Ishikawa (cell line): ENCODE results near the gene CACNG7.

Experiments used
- CEBPB ChIP-seq: IDR thresholded peaks from 2 replicates; pipeline ENCODE4 v1.6.1; 2012
- CREB1 ChIP-seq: IDR thresholded peaks from 2 replicates; pipeline ENCODE4 v1.6.1; 2012; ENCODE audit warnings: low read depth
- EGR1 ChIP-seq: IDR thresholded peaks from 2 replicates; pipeline ENCODE4 v1.6.1; 2012
- EP300 ChIP-seq: IDR thresholded peaks from 2 replicates; pipeline ENCODE4 v1.6.1; 2012; ENCODE audit warnings: borderline replicate concordance
- FOXM1 ChIP-seq: IDR thresholded peaks from 2 replicates; pipeline ENCODE4 v1.6.1; 2012; ENCODE audit warnings: low read depth, borderline replicate concordance
- NFIC ChIP-seq: IDR thresholded peaks from 2 replicates; pipeline ENCODE4 v1.6.1; 2012
- RAD21 ChIP-seq: IDR thresholded peaks from 2 replicates; pipeline ENCODE4 v1.6.1; 2012; ENCODE audit warnings: low read depth
- TAF1 ChIP-seq: IDR thresholded peaks from 2 replicates; pipeline ENCODE4 v1.6.1; 2012; ENCODE audit warnings: low read depth, mild to moderate bottlenecking
- TCF12 ChIP-seq: IDR thresholded peaks from 2 replicates; pipeline ENCODE4 v1.6.1; 2012; ENCODE audit warnings: low read depth
- TEAD4 ChIP-seq: IDR thresholded peaks from 2 replicates; pipeline ENCODE4 v1.6.1; 2012
- YY1 ChIP-seq: IDR thresholded peaks from 2 replicates; pipeline ENCODE4 v1.6.1; 2012; ENCODE audit warnings: low read depth
- ZBTB7A ChIP-seq: IDR thresholded peaks from 2 replicates; pipeline ENCODE4 v1.6.1; 2012; ENCODE audit warnings: low read depth
- TF ChIP-seq, protein P1 (sequence below): IDR thresholded peaks from 2 replicates; pipeline ENCODE4 v1.6.1; 2012
- TF ChIP-seq, protein P2 (sequence below): IDR thresholded peaks from 2 replicates; pipeline ENCODE4 v1.6.1; 2012; ENCODE audit warnings: low read depth, mild to moderate bottlenecking
- TF ChIP-seq, protein P3 (sequence below): IDR thresholded peaks from 2 replicates; pipeline ENCODE4 v1.6.1; 2012

Gene CACNG7

DNA sequence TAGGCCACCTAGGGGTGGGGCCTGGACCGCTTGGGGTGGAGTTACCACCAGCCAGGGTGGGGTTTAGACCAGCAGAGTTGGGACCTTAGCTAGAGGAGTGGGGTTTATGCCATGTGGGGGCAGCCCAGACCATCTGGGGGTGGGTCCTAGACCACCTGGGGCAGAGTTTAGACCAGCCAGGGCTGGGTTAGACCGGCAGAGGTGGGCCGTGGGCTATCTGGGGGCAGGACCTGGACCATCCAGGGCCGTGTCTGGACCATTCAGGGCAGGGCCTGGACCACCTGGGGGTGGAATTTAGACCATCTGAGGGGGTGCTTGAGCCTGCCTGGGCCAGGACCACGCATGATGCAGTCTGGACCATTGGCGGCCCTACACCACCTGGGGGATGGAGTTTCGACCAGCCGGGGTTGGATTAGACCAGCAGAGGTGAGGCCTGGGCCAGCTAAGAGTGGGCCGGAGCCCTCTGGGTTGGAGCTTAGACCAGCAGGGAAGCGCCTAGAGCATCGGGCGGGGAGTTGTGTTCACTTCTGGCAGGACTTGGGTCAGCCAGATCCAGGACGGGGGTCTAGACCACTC is 72.4 kb downstream of the CACNG7 start:
- TF ChIP-seq, protein P1, sequence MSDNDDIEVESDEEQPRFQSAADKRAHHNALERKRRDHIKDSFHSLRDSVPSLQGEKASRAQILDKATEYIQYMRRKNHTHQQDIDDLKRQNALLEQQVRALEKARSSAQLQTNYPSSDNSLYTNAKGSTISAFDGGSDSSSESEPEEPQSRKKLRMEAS = no peak
- TF ChIP-seq RAD21 = no peak
- TF ChIP-seq ZBTB7A = no peak
- TF ChIP-seq CREB1 = no peak
- TF ChIP-seq TEAD4 = no peak
- TF ChIP-seq YY1 = no peak
- TF ChIP-seq EGR1 = no peak
- TF ChIP-seq TAF1 = no peak
- TF ChIP-seq TCF12 = no peak
- TF ChIP-seq, protein P2, sequence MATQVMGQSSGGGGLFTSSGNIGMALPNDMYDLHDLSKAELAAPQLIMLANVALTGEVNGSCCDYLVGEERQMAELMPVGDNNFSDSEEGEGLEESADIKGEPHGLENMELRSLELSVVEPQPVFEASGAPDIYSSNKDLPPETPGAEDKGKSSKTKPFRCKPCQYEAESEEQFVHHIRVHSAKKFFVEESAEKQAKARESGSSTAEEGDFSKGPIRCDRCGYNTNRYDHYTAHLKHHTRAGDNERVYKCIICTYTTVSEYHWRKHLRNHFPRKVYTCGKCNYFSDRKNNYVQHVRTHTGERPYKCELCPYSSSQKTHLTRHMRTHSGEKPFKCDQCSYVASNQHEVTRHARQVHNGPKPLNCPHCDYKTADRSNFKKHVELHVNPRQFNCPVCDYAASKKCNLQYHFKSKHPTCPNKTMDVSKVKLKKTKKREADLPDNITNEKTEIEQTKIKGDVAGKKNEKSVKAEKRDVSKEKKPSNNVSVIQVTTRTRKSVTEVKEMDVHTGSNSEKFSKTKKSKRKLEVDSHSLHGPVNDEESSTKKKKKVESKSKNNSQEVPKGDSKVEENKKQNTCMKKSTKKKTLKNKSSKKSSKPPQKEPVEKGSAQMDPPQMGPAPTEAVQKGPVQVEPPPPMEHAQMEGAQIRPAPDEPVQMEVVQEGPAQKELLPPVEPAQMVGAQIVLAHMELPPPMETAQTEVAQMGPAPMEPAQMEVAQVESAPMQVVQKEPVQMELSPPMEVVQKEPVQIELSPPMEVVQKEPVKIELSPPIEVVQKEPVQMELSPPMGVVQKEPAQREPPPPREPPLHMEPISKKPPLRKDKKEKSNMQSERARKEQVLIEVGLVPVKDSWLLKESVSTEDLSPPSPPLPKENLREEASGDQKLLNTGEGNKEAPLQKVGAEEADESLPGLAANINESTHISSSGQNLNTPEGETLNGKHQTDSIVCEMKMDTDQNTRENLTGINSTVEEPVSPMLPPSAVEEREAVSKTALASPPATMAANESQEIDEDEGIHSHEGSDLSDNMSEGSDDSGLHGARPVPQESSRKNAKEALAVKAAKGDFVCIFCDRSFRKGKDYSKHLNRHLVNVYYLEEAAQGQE = no peak
- TF ChIP-seq CEBPB = no peak

DNA sequence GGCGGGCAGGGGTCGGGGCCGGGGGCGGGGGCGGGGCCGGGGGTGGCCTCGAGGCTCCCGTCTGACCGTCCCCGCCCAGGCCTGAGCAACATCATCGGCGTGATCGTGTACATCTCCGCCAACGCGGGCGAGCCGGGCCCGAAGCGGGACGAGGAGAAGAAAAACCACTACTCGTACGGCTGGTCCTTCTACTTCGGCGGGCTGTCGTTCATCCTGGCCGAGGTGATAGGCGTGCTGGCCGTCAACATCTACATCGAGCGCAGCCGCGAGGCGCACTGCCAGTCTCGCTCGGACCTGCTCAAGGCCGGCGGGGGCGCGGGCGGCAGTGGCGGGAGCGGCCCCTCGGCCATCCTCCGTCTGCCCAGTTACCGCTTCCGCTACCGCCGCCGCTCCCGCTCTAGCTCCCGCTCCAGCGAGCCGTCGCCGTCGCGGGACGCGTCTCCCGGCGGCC is 72.9 kb downstream of the CACNG7 start:
- TF ChIP-seq YY1 (no peak), NFIC (no peak), CEBPB (no peak), FOXM1 (no peak), ZBTB7A (no peak), EGR1 (no peak), EP300 (no peak), TCF12 (no peak)
- TF ChIP-seq, protein P1 = no peak

DNA sequence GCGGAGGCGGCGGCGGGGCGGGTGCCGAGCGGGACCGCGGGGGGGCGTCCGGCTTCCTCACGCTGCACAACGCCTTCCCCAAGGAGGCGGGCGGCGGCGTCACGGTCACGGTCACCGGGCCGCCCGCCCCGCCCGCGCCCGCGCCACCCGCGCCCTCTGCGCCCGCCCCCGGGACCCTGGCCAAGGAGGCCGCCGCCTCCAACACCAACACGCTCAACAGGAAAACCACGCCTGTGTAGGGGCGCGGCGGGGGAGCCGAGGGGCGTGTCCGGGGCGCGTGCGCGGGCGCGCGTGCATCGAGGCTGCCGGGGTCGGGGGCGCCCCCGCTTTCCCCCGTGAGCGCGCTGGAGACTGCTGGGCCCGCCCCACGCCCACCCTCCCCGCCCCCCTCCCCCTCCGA is 73.5 kb downstream of the CACNG7 start:
- TF ChIP-seq RAD21 (no peak), ZBTB7A (no peak), TEAD4 (no peak), NFIC (peak; percentile 25; the same call in 1 of the 2 replicates), TAF1 (no peak)
- TF ChIP-seq, protein P1 = no peak

DNA sequence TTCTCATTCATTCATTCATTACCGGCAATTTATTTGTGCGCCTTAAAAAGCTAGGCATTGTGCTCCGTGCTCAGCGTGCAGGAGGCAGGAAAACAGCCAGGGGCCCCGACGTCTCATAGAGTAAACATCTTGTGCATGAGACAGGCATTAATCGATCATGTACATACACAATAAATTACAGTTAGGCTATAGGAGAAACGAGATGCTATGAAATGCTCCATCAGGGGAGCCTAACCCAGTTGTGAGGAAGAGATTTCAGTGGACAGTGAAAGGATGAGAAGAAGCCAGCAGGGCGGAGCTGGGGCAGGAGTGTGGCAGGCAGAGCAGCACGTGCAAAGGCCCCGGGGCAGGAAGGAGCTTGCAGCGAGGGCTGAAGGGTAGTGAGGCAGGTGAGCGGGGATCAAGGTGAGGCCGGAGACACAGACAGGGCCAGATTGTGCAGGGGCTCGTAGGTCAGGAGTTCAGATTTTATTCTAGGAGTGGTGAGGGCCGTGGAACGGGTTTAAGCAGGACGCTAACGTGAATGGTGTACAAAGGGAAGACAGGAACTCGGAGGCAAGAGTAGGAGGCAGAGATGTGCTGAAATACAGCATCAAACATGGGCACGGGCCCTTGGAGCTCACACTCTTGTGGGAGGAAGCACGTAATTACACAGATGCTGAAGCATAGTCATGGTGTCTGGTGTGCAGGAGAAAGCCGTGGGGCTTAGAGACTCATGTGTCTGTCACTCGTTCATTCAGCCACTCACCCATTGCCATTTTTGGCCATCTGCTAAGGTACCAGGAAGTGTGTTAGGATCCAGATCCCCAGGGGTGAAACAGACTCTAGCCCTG is 74.6 kb downstream of the CACNG7 start:
- TF ChIP-seq EP300 (no peak), CREB1 (no peak), TAF1 (no peak), NFIC (no peak), CEBPB (no peak), RAD21 (no peak), YY1 (no peak), EGR1 (no peak), TCF12 (no peak), FOXM1 (no peak), TEAD4 (no peak), ZBTB7A (no peak)
- TF ChIP-seq, protein P1 = no peak
- TF ChIP-seq, protein P2 = no peak
- TF ChIP-seq, protein P3, sequence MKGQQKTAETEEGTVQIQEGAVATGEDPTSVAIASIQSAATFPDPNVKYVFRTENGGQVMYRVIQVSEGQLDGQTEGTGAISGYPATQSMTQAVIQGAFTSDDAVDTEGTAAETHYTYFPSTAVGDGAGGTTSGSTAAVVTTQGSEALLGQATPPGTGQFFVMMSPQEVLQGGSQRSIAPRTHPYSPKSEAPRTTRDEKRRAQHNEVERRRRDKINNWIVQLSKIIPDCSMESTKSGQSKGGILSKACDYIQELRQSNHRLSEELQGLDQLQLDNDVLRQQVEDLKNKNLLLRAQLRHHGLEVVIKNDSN = no peak

DNA sequence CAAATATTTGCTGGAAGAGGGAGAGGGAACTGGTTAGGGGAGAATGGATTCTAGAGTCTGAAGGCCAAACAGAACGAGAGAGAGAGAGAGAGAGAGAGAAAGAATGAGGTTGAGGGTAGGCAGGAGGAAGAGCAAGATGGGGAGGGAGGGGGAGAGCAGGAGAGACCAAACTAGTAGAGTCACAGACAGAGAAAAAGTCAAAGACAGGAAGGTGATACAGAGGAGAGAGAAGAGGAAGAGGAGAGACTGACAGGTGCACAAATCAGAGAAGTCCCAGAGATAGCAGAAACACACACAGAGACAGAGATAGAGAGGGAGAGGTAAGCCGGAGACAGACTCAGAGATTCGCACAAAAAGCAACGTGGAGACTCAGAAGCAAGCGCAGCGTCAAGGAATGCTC is 76.8 kb downstream of the CACNG7 start:
- no peak for TF ChIP-seq FOXM1
- TF ChIP-seq, protein P1 = no peak
- no peak for TF ChIP-seq NFIC
- TF ChIP-seq, protein P2 = no peak
- TF ChIP-seq CEBPB = no peak
- no peak for TF ChIP-seq TCF12
- no peak for TF ChIP-seq YY1
- no peak for TF ChIP-seq EGR1
- TF ChIP-seq EP300 = no peak
- TF ChIP-seq CREB1 = no peak
- TF ChIP-seq, protein P3 = no peak
- no peak for TF ChIP-seq RAD21
- no peak for TF ChIP-seq TEAD4
- TF ChIP-seq ZBTB7A = no peak
